Esophagus muscularis mucosa (tissue), 4 donors: ENCODE measurements around the gene PHF11.
A peak's percentile ranks its signal among the peaks of the same experiment; 100 is the strongest.

Source experiments
- CTCF ChIP-seq, 3 experiments: fragments of 200-600 bp in 2 of 3; fragments of 450-650 bp in 1 of 3; sonication (generic) in 2 of 3; IDR thresholded peaks; one replicate each; pipeline ENCODE4 v1.5.1; 2017 to 2019; ENCODE audit warnings: antibody characterized with exemption in 3 of 3, mild to moderate bottlenecking in 2 of 3, moderate library complexity in 1 of 3
- EP300 ChIP-seq: sonication (generic); formaldehyde crosslinking; IDR thresholded peaks from one replicate; pipeline ENCODE4 v1.6.1; 2017; ENCODE audit warnings: antibody characterized with exemption
- POLR2A ChIP-seq: fragments of 450-650 bp; IDR thresholded peaks from one replicate; pipeline ENCODE4 v1.6.1; 2017; ENCODE audit warnings: antibody characterized with exemption, moderate library complexity, mild to moderate bottlenecking, low read depth
- POLR2AphosphoS5 ChIP-seq, 2 donors: sonication (generic); formaldehyde crosslinking; IDR thresholded peaks; one replicate each; pipeline ENCODE4 v1.6.1; 2017; ENCODE audit warnings: antibody characterized with exemption in 2 of 2

- peak in 2 of 3 experiments; percentile 25 to 31 for TF ChIP-seq CTCF (IDR thresholded peaks at IDR 0.05)
- TF ChIP-seq POLR2A = no peak
- no peak for TF ChIP-seq EP300
- TF ChIP-seq POLR2AphosphoS5 (IDR thresholded peaks at IDR 0.05) = peak; percentile 53 to 75
Measured at GRCh38 chr13:49495783-49496762, at the start of gene PHF11.
